Measurements from ENCODE around the gene EP400. TPM values are rescaled to one million over a fixed set of nuclear protein-coding genes. Genes with fewer than 3 reads are reported as not detected.

EP400 gene
- total RNA-seq, 1 donor from 2014 or later, result 35.9 TPM

- no peaks in the 10 kb centered on the region for H3K27me3 Mint-ChIP-seq (ENCODE audit: low read depth)
- H3K27ac Mint-ChIP-seq (ENCODE audit: unreplicated experiment), result no peak overlapping the region
- peaks cover 4% of the 10 kb centered on the region for H3K4me1 Mint-ChIP-seq (ENCODE audit: low read depth)
- TF ChIP-seq, protein P1, sequence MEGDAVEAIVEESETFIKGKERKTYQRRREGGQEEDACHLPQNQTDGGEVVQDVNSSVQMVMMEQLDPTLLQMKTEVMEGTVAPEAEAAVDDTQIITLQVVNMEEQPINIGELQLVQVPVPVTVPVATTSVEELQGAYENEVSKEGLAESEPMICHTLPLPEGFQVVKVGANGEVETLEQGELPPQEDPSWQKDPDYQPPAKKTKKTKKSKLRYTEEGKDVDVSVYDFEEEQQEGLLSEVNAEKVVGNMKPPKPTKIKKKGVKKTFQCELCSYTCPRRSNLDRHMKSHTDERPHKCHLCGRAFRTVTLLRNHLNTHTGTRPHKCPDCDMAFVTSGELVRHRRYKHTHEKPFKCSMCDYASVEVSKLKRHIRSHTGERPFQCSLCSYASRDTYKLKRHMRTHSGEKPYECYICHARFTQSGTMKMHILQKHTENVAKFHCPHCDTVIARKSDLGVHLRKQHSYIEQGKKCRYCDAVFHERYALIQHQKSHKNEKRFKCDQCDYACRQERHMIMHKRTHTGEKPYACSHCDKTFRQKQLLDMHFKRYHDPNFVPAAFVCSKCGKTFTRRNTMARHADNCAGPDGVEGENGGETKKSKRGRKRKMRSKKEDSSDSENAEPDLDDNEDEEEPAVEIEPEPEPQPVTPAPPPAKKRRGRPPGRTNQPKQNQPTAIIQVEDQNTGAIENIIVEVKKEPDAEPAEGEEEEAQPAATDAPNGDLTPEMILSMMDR (IDR thresholded peaks at IDR 0.05), result no peak
- H3K9me3 Mint-ChIP-seq (ENCODE audit: low read depth), result no peaks in the 10 kb centered on the region
- peaks cover 41% of the 10 kb centered on the region for H3K36me3 Mint-ChIP-seq (ENCODE audit: low read depth)
- no peak for DNase-seq (ENCODE audit: low spot score)
- no peak overlapping the region for H3K4me3 Mint-ChIP-seq (ENCODE audit: unreplicated experiment)
Observed at GRCh38 chr12:132062481-132062880, 112.7 kb downstream of the EP400 start.

DNA sequence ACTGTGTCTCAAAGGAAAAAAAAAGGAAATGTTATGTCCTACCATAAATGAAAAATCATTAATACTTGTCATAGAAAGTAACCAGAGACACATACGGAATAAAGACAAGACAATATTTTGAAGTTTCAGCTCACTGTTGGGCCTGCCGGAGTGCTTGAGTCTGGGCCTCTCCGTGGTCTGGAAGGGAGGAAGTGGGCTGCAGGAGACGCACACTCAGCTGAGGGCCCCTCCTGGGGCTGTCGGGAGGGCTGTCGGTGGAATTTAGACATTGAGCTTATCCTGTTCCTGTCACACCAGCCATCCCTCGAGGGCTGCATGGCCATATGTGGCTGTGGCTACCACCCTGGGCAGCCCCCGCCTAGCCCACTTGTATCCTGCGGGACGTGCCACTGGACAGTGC lies 113.7 kb downstream of the EP400 start:
- Mint-ChIP-seq H3K36me3 (ENCODE audit: low read depth) (peaks cover 38% of the 10 kb centered on the region), H3K27me3 (ENCODE audit: low read depth) (no peaks in the 10 kb centered on the region), H3K4me3 (ENCODE audit: unreplicated experiment) (no peak overlapping the region), H3K27ac (ENCODE audit: unreplicated experiment) (no peak overlapping the region), H3K4me1 (ENCODE audit: low read depth) (peaks cover 4% of the 10 kb centered on the region), H3K9me3 (ENCODE audit: low read depth) (no peaks in the 10 kb centered on the region)
- TF ChIP-seq, protein P1 (IDR thresholded peaks at IDR 0.05), result no peak
- no peak for DNase-seq (ENCODE audit: low spot score)

- Mint-ChIP-seq H3K9me3 (ENCODE audit: low read depth) (no peaks in the 10 kb centered on the region), H3K27ac (ENCODE audit: unreplicated experiment) (no peak overlapping the region), H3K27me3 (ENCODE audit: low read depth) (no peaks in the 10 kb centered on the region), H3K4me3 (ENCODE audit: unreplicated experiment) (no peak overlapping the region), H3K36me3 (ENCODE audit: low read depth) (peaks cover 36% of the 10 kb centered on the region), H3K4me1 (ENCODE audit: low read depth) (peaks cover 4% of the 10 kb centered on the region)
- DNase-seq (ENCODE audit: low spot score), result no peak
- TF ChIP-seq, protein P1 (IDR thresholded peaks at IDR 0.05), result no peak
Observed at GRCh38 chr12:132064631-132065030, 114.9 kb downstream of the EP400 start.

DNA sequence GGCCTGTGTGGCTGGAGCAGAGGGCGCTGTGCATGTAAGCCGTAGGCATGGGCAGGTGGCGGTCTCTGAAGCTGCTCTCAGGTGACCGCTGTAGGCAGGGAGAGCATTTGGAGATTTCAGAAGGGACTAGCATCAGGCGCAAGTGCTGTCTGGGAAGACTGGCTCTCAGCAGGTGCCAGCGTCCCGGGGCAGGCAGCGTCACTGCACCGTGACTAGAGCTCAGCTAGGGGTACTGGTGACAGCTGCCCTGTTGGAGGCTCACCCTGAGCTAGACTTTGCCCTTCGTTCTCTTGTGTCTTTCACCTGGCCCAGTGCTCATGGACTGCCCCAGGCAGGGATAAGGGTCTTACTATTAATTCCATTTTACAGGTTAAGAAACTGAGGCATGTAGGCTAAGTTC lies 115.5 kb downstream of the EP400 start:
- no peak overlapping the region for H3K27ac Mint-ChIP-seq (ENCODE audit: unreplicated experiment)
- TF ChIP-seq, protein P1 (IDR thresholded peaks at IDR 0.05), result no peak
- no peaks in the 10 kb centered on the region for H3K27me3 Mint-ChIP-seq (ENCODE audit: low read depth)
- no peak for DNase-seq (ENCODE audit: low spot score)
- H3K9me3 Mint-ChIP-seq (ENCODE audit: low read depth), result no peaks in the 10 kb centered on the region
- H3K4me3 Mint-ChIP-seq (ENCODE audit: unreplicated experiment), result no peak overlapping the region
- peaks cover 4% of the 10 kb centered on the region for H3K4me1 Mint-ChIP-seq (ENCODE audit: low read depth)
- H3K36me3 Mint-ChIP-seq (ENCODE audit: low read depth), result peaks cover 36% of the 10 kb centered on the region

- H3K4me3 Mint-ChIP-seq (ENCODE audit: unreplicated experiment), result no peak overlapping the region
- H3K27ac Mint-ChIP-seq (ENCODE audit: unreplicated experiment), result no peak overlapping the region
- H3K36me3 Mint-ChIP-seq (ENCODE audit: low read depth), result peaks cover 37% of the 10 kb centered on the region
- no peaks in the 10 kb centered on the region for H3K9me3 Mint-ChIP-seq (ENCODE audit: low read depth)
- no peak for DNase-seq (ENCODE audit: low spot score)
- no peaks in the 10 kb centered on the region for H3K27me3 Mint-ChIP-seq (ENCODE audit: low read depth)
- H3K4me1 Mint-ChIP-seq (ENCODE audit: low read depth), result peaks cover 4% of the 10 kb centered on the region
- TF ChIP-seq, protein P1 (IDR thresholded peaks at IDR 0.05), result no peak
Observed at GRCh38 chr12:132065609-132066344, 116.0 kb downstream of the EP400 start.

Data from chondrocyte (in vitro differentiated cells).